ENCODE results near the gene MET. TPM values are rescaled to one million over a fixed set of nuclear protein-coding genes. Genes with fewer than 3 reads are reported as not detected.

Gene MET
- total RNA-seq, 1 donor from 2014 or later: 0.56 TPM

DNA sequence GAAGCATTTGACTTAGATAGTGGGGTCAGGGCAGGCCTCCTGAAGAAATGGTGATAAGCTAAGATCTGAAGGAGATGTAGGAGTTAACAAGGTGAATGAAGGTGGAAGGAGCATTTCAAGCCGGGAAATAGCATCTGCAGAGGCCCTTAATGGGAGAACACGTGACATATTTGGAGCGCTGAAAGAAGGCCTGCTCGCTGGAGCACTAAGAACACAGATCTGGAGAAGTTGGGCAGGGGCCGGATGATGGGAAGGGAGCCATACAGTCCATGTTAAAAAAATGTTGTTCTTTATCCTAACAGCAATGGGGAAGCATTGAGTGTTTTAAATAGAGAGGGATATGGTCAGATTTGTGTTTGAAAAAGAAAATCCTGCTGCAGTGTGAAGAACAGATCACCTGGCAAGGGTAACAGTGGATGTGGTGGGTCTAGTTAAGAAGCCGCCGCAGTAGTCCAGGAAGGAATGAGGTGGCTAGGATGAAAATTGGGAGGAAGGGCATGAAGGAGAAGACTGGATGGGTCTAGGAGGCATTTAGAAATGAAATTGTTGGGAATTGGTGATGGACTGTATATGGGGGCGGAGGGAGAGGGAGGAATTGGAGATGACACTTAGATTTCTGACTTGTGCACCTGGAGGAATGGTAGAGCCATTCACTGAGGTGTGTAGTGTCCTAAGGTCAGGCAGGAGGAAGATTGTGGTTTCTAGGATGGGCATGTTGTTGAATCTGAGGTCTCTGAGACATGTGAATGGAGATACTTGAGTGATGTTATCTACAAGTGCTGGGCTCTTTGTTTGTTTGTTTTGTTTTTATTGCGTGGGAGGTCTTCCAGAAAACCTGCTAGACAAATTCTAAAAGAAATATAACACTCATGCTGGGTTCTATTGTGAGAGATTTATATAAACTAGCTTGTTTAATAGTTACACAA is 58.4 kb downstream of the MET start:
- Mint-ChIP-seq H3K27ac (ENCODE audit: unreplicated experiment) (no peak overlapping the region), H3K4me3 (ENCODE audit: unreplicated experiment) (no peak overlapping the region), H3K9me3 (ENCODE audit: unreplicated experiment) (no peaks in the 10 kb centered on the region), H3K27me3 (ENCODE audit: unreplicated experiment) (peaks cover 3% of the 10 kb centered on the region), H3K36me3 (ENCODE audit: unreplicated experiment) (no peaks in the 10 kb centered on the region), H3K4me1 (ENCODE audit: low read depth, unreplicated experiment) (no peaks in the 10 kb centered on the region)
- no peak for DNase-seq
- TF ChIP-seq CTCF (IDR thresholded peaks at IDR 0.05; ENCODE audit: partially characterized antibody, unreplicated experiment): no peak

DNA sequence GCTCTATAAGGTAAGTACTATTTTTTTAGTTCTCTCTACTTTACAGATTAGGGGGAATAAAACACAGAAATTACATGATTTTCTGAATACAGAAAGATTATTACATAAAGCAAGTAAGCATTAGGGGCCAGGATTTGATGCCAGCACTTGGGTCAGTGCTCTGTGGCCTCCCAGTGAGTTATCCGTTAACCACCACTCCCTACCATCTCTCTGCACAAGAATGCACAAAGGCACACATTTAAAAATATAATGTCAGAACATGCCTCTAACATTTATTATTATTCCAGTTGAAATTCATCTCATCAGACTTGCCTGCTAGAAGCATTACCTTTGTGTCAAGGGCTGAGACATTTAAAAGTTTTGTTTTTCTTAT is 59.0 kb downstream of the MET start:
- Mint-ChIP-seq H3K4me1 (ENCODE audit: low read depth, unreplicated experiment) (no peaks in the 10 kb centered on the region), H3K27ac (ENCODE audit: unreplicated experiment) (no peak overlapping the region), H3K4me3 (ENCODE audit: unreplicated experiment) (no peak overlapping the region), H3K9me3 (ENCODE audit: unreplicated experiment) (no peaks in the 10 kb centered on the region), H3K27me3 (ENCODE audit: unreplicated experiment) (peaks cover 3% of the 10 kb centered on the region), H3K36me3 (ENCODE audit: unreplicated experiment) (no peaks in the 10 kb centered on the region)
- no peak for DNase-seq
- TF ChIP-seq CTCF (IDR thresholded peaks at IDR 0.05; ENCODE audit: partially characterized antibody, unreplicated experiment): no peak

GRCh38 chr7:116731445-116732335 is 59.7 kb downstream of the MET start:
- Mint-ChIP-seq H3K4me1 (ENCODE audit: low read depth, unreplicated experiment) (no peaks in the 10 kb centered on the region), H3K27me3 (ENCODE audit: unreplicated experiment) (peaks cover 3% of the 10 kb centered on the region), H3K27ac (ENCODE audit: unreplicated experiment) (no peak overlapping the region), H3K9me3 (ENCODE audit: unreplicated experiment) (no peaks in the 10 kb centered on the region), H3K4me3 (ENCODE audit: unreplicated experiment) (no peak overlapping the region), H3K36me3 (ENCODE audit: unreplicated experiment) (no peaks in the 10 kb centered on the region)
- no peak for DNase-seq
- no peak for TF ChIP-seq CTCF (IDR thresholded peaks at IDR 0.05; ENCODE audit: partially characterized antibody, unreplicated experiment)

DNA sequence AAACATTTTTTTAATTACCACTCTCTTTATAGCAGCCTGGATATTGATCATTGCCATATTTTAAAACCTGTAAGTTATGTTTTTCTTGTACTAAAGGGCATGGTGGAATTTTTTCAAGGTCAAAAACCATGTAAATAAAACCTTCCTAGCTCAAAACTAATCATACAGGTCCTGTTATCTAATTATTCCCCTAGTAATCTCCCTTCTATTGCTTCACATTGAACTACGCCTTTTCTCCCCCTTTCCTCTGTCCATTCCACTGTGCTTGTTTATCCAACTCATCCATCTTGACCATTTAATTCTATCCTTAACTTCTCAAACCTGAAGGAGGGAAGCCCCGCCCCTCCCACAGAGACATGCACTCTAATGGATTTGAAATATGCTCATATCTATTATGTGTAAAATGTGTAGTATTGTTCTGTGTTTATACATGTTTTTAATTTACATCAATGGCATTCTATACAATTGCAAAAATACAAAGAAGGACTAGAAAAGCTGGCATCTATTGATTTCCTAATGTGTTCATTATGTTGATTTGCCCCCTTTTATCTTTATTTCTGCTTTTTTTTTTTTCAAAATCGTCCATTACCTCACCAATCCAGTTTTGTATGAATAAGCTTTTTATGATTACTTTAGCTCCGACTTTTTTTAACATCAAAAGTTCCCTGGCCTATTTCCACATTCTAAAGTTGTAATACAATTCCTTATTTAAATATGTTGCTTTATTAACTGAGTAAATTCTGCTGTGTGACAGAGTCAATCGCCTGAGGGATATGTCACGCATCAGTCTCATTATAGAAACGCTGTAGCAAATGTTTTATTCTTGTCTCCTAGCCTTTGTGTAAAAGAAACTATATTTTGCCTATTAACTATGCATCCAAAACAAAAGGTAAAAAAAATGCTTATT is 61.0 kb downstream of the MET start:
- no peaks in the 10 kb centered on the region for H3K36me3 Mint-ChIP-seq (ENCODE audit: unreplicated experiment)
- peaks cover 3% of the 10 kb centered on the region for H3K27me3 Mint-ChIP-seq (ENCODE audit: unreplicated experiment)
- H3K4me3 Mint-ChIP-seq (ENCODE audit: unreplicated experiment): no peak overlapping the region
- H3K4me1 Mint-ChIP-seq (ENCODE audit: low read depth, unreplicated experiment): no peaks in the 10 kb centered on the region
- DNase-seq: no peak
- no peak for TF ChIP-seq CTCF (IDR thresholded peaks at IDR 0.05; ENCODE audit: partially characterized antibody, unreplicated experiment)
- no peaks in the 10 kb centered on the region for H3K9me3 Mint-ChIP-seq (ENCODE audit: unreplicated experiment)
- H3K27ac Mint-ChIP-seq (ENCODE audit: unreplicated experiment): no peak overlapping the region

All from glutamatergic neuron (in vitro differentiated cells).